Measurements from ENCODE around the gene MAPK11.
"Not testable (repeated sequence)": the region's sequence is repeated elsewhere in the genome, so short reads cannot be mapped to it uniquely, and the experiment has no call there.

MAPK11 gene

GRCh38 chr22:50276143-50276542 is 6.0 kb upstream of the MAPK11 start:
- peak in 1 of 2 experiments; percentile 32 for DNase-seq (ENCODE audit: low read depth in 2 of 2)

- DNase-seq (ENCODE audit: low read depth in 2 of 2), result no peak
Measured at GRCh38 chr22:50275181-50276055, 5.2 kb upstream of the MAPK11 start.

GRCh38 chr22:50274771-50275170 is 4.6 kb upstream of the MAPK11 start:
- no peak for DNase-seq (ENCODE audit: low read depth in 2 of 2)

GRCh38 chr22:50274311-50274710 is 4.1 kb upstream of the MAPK11 start:
- DNase-seq (ENCODE audit: low read depth in 2 of 2), result no peak

GRCh38 chr22:50273781-50274180 is 3.6 kb upstream of the MAPK11 start:
- not testable (repeated sequence) for DNase-seq (ENCODE audit: low read depth in 2 of 2)

- DNase-seq (ENCODE audit: low read depth in 2 of 2), result not testable (repeated sequence)
Measured at GRCh38 chr22:50273352-50273751, 3.2 kb upstream of the MAPK11 start.

GRCh38 chr22:50272044-50272802 is 2.0 kb upstream of the MAPK11 start:
- no peak for DNase-seq (ENCODE audit: low read depth in 2 of 2)

- peak in 1 of 2 experiments; percentile 39 for DNase-seq (ENCODE audit: low read depth in 2 of 2)
Measured at GRCh38 chr22:50271519-50271970, 1.4 kb upstream of the MAPK11 start.

- peak in 1 of 2 experiments; percentile 46 for DNase-seq (ENCODE audit: low read depth in 2 of 2)
Measured at GRCh38 chr22:50270666-50271394, 650 bp upstream of the MAPK11 start.

- no peak for DNase-seq (ENCODE audit: low read depth in 2 of 2)
Measured at GRCh38 chr22:50269573-50269969, 609 bp downstream of the MAPK11 start.

GRCh38 chr22:50268655-50269113 is 1.5 kb downstream of the MAPK11 start:
- DNase-seq (ENCODE audit: low read depth in 2 of 2), result no peak

GRCh38 chr22:50267591-50268390 is 2.4 kb downstream of the MAPK11 start:
- DNase-seq (ENCODE audit: low read depth in 2 of 2), result peak in 1 of 2 experiments; percentile 39

- DNase-seq (ENCODE audit: low read depth in 2 of 2), result no peak
Measured at GRCh38 chr22:50266994-50267393, 3.2 kb downstream of the MAPK11 start.

- DNase-seq (ENCODE audit: low read depth in 2 of 2), result no peak
Measured at GRCh38 chr22:50264946-50265669, 5.1 kb downstream of the MAPK11 start.

GRCh38 chr22:50264104-50264745 is 6.0 kb downstream of the MAPK11 start:
- no peak for DNase-seq (ENCODE audit: low read depth in 2 of 2)

GRCh38 chr22:50262973-50263617 is 7.1 kb downstream of the MAPK11 start:
- no peak for DNase-seq (ENCODE audit: low read depth in 2 of 2)

- DNase-seq (ENCODE audit: low read depth in 2 of 2), result no peak
Measured at GRCh38 chr22:50262460-50262911, 7.7 kb downstream of the MAPK11 start.

- no peak for DNase-seq (ENCODE audit: low read depth in 2 of 2)
Measured at GRCh38 chr22:50261615-50262459, 8.3 kb downstream of the MAPK11 start, which contains the start of gene MAPK12. TSS of gene MAPK12 (minus strand) at chr22:50261683. CDS start at chr22:50261509, 174 bp downstream.
